ENCODE data around the gene GAN. TPM values are rescaled to one million over a fixed set of nuclear protein-coding genes. Genes with fewer than 3 reads are reported as not detected.

GAN gene
- total RNA-seq, 1 experiment from 2014 or later, result 22.5 TPM

DNA sequence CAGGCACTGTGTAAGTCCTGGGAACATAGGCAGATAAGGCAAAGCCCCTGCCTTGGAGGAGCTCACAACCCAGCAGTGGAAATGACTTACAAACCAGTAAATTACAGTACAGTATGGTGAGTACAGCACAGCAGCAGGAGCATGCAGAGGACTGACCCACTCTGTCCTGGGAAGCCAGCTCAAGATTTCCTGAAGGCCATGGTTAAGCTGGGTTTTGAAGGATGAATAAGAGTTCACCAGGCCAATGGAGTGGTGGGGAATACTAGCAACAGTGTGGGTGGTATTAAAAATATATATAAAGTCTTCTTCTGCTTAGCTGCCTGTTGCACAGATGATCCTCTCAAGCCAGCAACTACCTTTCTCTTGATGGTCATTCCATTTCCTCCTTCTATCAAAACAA, 3.0 kb upstream of the GAN start:
- POLR2A ChIA-PET, result no interaction called here
- CTCF ChIA-PET, result no interaction called here
- no peaks in the 10 kb centered on the region for H3K9me3 ChIP-seq (ENCODE audit: control insufficient read depth in 1 of 2, insufficient read depth in 1 of 2, low read depth in 1 of 2, low read length in 2 of 2)
- DNase-seq (ENCODE audit: low read depth, low spot score), result no peak
- H3K27ac ChIP-seq (ENCODE audit: low read depth, low read length), result no peak overlapping the region
- no peaks in the 10 kb centered on the region for H3K9me2 ChIP-seq (ENCODE audit: insufficient read depth)
- H4K20me1 ChIP-seq (ENCODE audit: insufficient read depth), result peaks cover 5% of the 10 kb centered on the region; the same call in 1 of the 2 replicates
- TF ChIP-seq TCF7L2 (IDR thresholded peaks at IDR 0.05; ENCODE audit: borderline replicate concordance, extremely low read depth, insufficient read depth, insufficient read length) (no peak), POLR2AphosphoS5 (IDR thresholded peaks at IDR 0.05; ENCODE audit: low read depth, low read length) (no peak), ELF1 (IDR thresholded peaks at IDR 0.05; ENCODE audit: borderline replicate concordance, low read depth) (no peak)
- no peak overlapping the region for H3K4me3 ChIP-seq (replicated peaks in 1 of 2; ENCODE audit: low read depth in 1 of 2, low read length in 2 of 2)
- H3K36me3 ChIP-seq (ENCODE audit: control insufficient read depth in 1 of 2, insufficient read depth in 2 of 2, low read length in 2 of 2), result no peaks in the 10 kb centered on the region
- no peak overlapping the region for H3K9ac ChIP-seq (ENCODE audit: low read length)
- RAD21 ChIA-PET (ENCODE audit: low non-redundant PET in 1 of 2, low total read pairs in 2 of 2, uncharacterized antibody in 2 of 2, unreplicated experiment in 2 of 2), result no interaction called here
- H3K79me2 ChIP-seq (ENCODE audit: insufficient read depth, low read length), result peaks cover 30% of the 10 kb centered on the region
- H3K4me1 ChIP-seq (ENCODE audit: control insufficient read depth in 1 of 2, insufficient read depth in 2 of 2, low read length in 2 of 2), result peaks cover 6 to 18% of the 10 kb centered on the region in 2 experiments; a peak in 3 of 4 replicates
- H3K27me3 ChIP-seq (ENCODE audit: insufficient read depth, low read length), result no peaks in the 10 kb centered on the region
- no peak overlapping the region for H3K4me2 ChIP-seq (ENCODE audit: low read length)
- intact Hi-C loops (cut with micrococcal nuclease), result loop anchor here (5.0 kb wide), 2 partner anchors 169 to 214 kb away; partner anchors contain the start of gene GCSH
- BruUV-seq (replicated peaks), result no TSS peak
- ATAC-seq, result no peak
- H2AFZ ChIP-seq (ENCODE audit: low read depth, low read length, poor library complexity, severe bottlenecking), result no peak overlapping the region

DNA sequence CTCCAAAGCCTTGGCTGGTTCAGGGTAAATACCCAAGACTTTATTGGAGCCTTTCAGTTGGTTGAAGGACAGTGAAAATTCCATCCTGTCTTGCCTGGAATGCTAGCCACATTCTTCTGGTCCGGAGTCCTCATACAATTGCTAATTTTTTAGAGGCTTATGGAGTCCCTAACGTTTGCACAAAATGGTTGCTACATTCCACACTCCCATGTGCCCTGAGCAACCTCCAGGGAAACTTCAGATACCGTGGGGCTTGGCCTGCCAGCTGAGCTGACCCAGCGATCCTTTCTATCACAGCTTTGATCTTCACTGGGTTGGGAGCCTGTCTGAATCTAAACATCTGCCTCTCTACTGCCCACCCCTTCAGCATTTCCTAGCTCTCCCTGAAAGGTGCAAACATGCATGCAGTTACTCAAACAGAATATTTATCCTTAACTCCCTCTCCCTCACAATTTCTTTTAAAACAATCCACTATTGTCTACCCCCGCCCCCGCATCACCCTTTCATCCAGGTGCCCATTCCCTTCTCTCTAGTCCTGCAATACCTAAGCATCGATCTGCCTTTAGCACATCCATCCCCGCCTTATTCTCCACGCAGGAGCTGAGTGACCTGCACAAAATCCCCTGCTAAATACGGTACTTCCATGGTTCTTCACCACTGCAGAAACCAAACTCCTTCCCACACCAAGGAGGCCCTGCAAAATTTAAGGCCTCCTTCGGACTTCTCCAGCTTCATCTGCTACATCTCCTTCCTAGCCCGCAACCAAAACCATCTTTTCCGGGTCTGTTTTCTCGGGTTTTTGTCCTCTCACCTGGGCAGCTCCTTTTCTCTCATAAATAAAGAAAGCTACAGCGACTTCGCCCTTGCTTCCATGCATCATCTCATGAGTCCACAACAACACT, 810 bp upstream of the GAN start:
- peak overlapping the region; percentile 83 for H3K4me2 ChIP-seq (ENCODE audit: low read length)
- no peak for ATAC-seq
- intact Hi-C loops (cut with micrococcal nuclease), result loop anchor here (5.0 kb wide), 2 partner anchors 172 to 217 kb away; partner anchors contain the start of gene GCSH
- no peaks in the 10 kb centered on the region for H3K9me2 ChIP-seq (ENCODE audit: insufficient read depth)
- no peak overlapping the region for H2AFZ ChIP-seq (ENCODE audit: low read depth, low read length, poor library complexity, severe bottlenecking)
- TF ChIP-seq ELF1 (IDR thresholded peaks at IDR 0.05; ENCODE audit: borderline replicate concordance, low read depth), result no peak
- TF ChIP-seq SRF (IDR thresholded peaks at IDR 0.05; ENCODE audit: low read depth), result no peak
- H3K36me3 ChIP-seq (ENCODE audit: control insufficient read depth in 1 of 2, insufficient read depth in 2 of 2, low read length in 2 of 2), result no peaks in the 10 kb centered on the region
- peak overlapping the region; percentile 73 for H3K9ac ChIP-seq (ENCODE audit: low read length)
- BruUV-seq (replicated peaks), result TSS peak; percentile 85
- peaks cover 15% of the 10 kb centered on the region; the same call in 1 of the 2 replicates for H4K20me1 ChIP-seq (ENCODE audit: insufficient read depth)
- H3K79me2 ChIP-seq (ENCODE audit: insufficient read depth, low read length), result peaks cover 51% of the 10 kb centered on the region
- ChIA-PET POLR2A (interaction anchor here (0.9 to 1.0 kb wide), 2 partner anchors 9 to 276 kb away, joined by 3 to 4 read pairs; no protein-coding TSS in a partner anchor), CTCF (interaction anchor here (1.0 to 1.5 kb wide), 3 partner anchors 28 to 416 kb away, joined by 3 to 5 read pairs (median 4); no protein-coding TSS in a partner anchor), RAD21 (ENCODE audit: low non-redundant PET in 1 of 2, low total read pairs in 2 of 2, uncharacterized antibody in 2 of 2, unreplicated experiment in 2 of 2) (no interaction called here)
- H3K9me3 ChIP-seq (ENCODE audit: control insufficient read depth in 1 of 2, insufficient read depth in 1 of 2, low read depth in 1 of 2, low read length in 2 of 2), result no peaks in the 10 kb centered on the region
- DNase-seq (ENCODE audit: low read depth, low spot score), result no peak
- H3K27me3 ChIP-seq (ENCODE audit: insufficient read depth, low read length), result no peaks in the 10 kb centered on the region
- peak overlapping the region; percentile 78 for H3K27ac ChIP-seq (ENCODE audit: low read depth, low read length)
- peak overlapping the region; percentile 69 to 92 for H3K4me3 ChIP-seq (replicated peaks in 1 of 2; ENCODE audit: low read depth in 1 of 2, low read length in 2 of 2)
- H3K4me1 ChIP-seq (ENCODE audit: control insufficient read depth in 1 of 2, insufficient read depth in 2 of 2, low read length in 2 of 2), result peaks cover 12 to 28% of the 10 kb centered on the region in 2 experiments

All from HCT116 (cell line).